ENCODE measurements around the gene PACSIN3.

Gene PACSIN3

GRCh38 chr11:47157805-47158204 lies 28.4 kb downstream of the PACSIN3 start:
- intact Hi-C loops (cut with DNase I): no loop called here
- DNase-seq: peak in 1 of 10 donors; percentile 67

GRCh38 chr11:47156951-47157350 lies 29.3 kb downstream of the PACSIN3 start:
- DNase-seq: peak in 1 of 10 donors; percentile 75
- intact Hi-C loops (cut with DNase I): no loop called here

- no peak for DNase-seq
- intact Hi-C loops (cut with DNase I): no loop called here
These were observed 29.9 kb downstream of the PACSIN3 start for GRCh38 chr11:47156333-47156732.

- intact Hi-C loops (cut with DNase I): no loop called here
- no peak for DNase-seq
These were observed 30.4 kb downstream of the PACSIN3 start for GRCh38 chr11:47155879-47156278.

- DNase-seq: peak in 2 of 10 donors; percentile 50 to 80
- intact Hi-C loops (cut with DNase I): loop anchor here (5.0 kb wide), 1 partner anchor 43 kb away; no protein-coding TSS in a partner anchor
These were observed 31.3 kb downstream of the PACSIN3 start for GRCh38 chr11:47154616-47155570.

GRCh38 chr11:47152953-47153950 lies 33.0 kb downstream of the PACSIN3 start:
- peak; percentile 75 to 98 (median 86) for DNase-seq
- intact Hi-C loops (cut with DNase I): loop anchor here (1.0 to 5.0 kb wide), 3 partner anchors 41 to 264 kb away; no protein-coding TSS in a partner anchor

GRCh38 chr11:47152126-47152952 lies 33.9 kb downstream of the PACSIN3 start:
- peak in 1 of 10 donors; percentile 59 for DNase-seq
- intact Hi-C loops (cut with DNase I): loop anchor here (2.0 to 5.0 kb wide), 2 partner anchors 40 to 264 kb away; no protein-coding TSS in a partner anchor

- no peak for DNase-seq
- intact Hi-C loops (cut with DNase I): loop anchor here (5.0 to 10.0 kb wide), 2 partner anchors 37 to 135 kb away; no protein-coding TSS in a partner anchor
These were observed 36.5 kb downstream of the PACSIN3 start for GRCh38 chr11:47149782-47150181.

GRCh38 chr11:47148903-47149531 lies 37.2 kb downstream of the PACSIN3 start:
- no peak for DNase-seq
- intact Hi-C loops (cut with DNase I): loop anchor here (10.0 kb wide), 1 partner anchor 134 kb away; no protein-coding TSS in a partner anchor

- intact Hi-C loops (cut with DNase I): loop anchor here (10.0 kb wide), 1 partner anchor 133 kb away; no protein-coding TSS in a partner anchor
These were observed 38.0 kb downstream of the PACSIN3 start for GRCh38 chr11:47148270-47148669.

GRCh38 chr11:47147681-47148080 lies 38.6 kb downstream of the PACSIN3 start:
- intact Hi-C loops (cut with DNase I): loop anchor here (10.0 kb wide), 1 partner anchor 133 kb away; no protein-coding TSS in a partner anchor
- DNase-seq: no peak

More at GRCh38 chr11:47148270-47148669, 38.0 kb downstream of the PACSIN3 start:
- no peak for DNase-seq

GRCh38 chr11:47147250-47147649 lies 39.0 kb downstream of the PACSIN3 start:
- no peak for DNase-seq
- intact Hi-C loops (cut with DNase I): loop anchor here (10.0 kb wide), 1 partner anchor 132 kb away; no protein-coding TSS in a partner anchor

- intact Hi-C loops (cut with DNase I): loop anchor here (10.0 kb wide), 1 partner anchor 130 kb away; no protein-coding TSS in a partner anchor
- no peak for DNase-seq
These were observed 41.7 kb downstream of the PACSIN3 start for GRCh38 chr11:47144541-47144940.

GRCh38 chr11:47143322-47143721 lies 42.9 kb downstream of the PACSIN3 start:
- DNase-seq: no peak
- intact Hi-C loops (cut with DNase I): loop anchor here (10.0 kb wide), 1 partner anchor 129 kb away; no protein-coding TSS in a partner anchor

- intact Hi-C loops (cut with DNase I): loop anchor here (10.0 kb wide), 1 partner anchor 125 kb away; no protein-coding TSS in a partner anchor
- no peak for DNase-seq
These were observed 46.4 kb downstream of the PACSIN3 start for GRCh38 chr11:47139878-47140277.

- DNase-seq: no peak
- intact Hi-C loops (cut with DNase I): no loop called here
These were observed 48.8 kb downstream of the PACSIN3 start for GRCh38 chr11:47137476-47137875.

- intact Hi-C loops (cut with DNase I): no loop called here
- DNase-seq: no peak
These were observed 49.3 kb downstream of the PACSIN3 start for GRCh38 chr11:47136921-47137320.

- intact Hi-C loops (cut with DNase I): no loop called here
- DNase-seq: no peak
These were observed 49.9 kb downstream of the PACSIN3 start for GRCh38 chr11:47136327-47136726.

GRCh38 chr11:47132981-47133380 lies 53.3 kb downstream of the PACSIN3 start:
- intact Hi-C loops (cut with DNase I): no loop called here
- DNase-seq: no peak

Measured in posterior cingulate gyrus (tissue), 11 donors.